ENCODE data around the gene TMEM232. TPM values are rescaled to one million over a fixed set of nuclear protein-coding genes. Genes with fewer than 3 reads are reported as not detected.

TMEM232 gene
- total and polyA plus RNA-seq, 2 of the 4 experiments (the other 2 are of a cell fraction) = 0.17 to 0.36 TPM

GRCh38 chr5:110397281-110397680 lies 329.2 kb downstream of the TMEM232 start:
- Histone ChIP-seq H2AK5ac (ENCODE audit: low read depth, low read length) (no peak overlapping the region), H3K4me1 (ENCODE audit: control insufficient read depth, insufficient read depth, low read length) (no peaks in the 10 kb centered on the region), H3K27me3 (ENCODE audit: control insufficient read depth, insufficient read depth, low read length) (no peaks in the 10 kb centered on the region), H3K36me3 (ENCODE audit: control insufficient read depth, insufficient read depth, low read length) (no peaks in the 10 kb centered on the region), H3K27ac (ENCODE audit: insufficient read depth, low read length) (no peak overlapping the region), H3K23ac (ENCODE audit: low read depth, low read length) (no peak overlapping the region), H4K20me1 (ENCODE audit: insufficient read depth, low read length) (no peaks in the 10 kb centered on the region), H2AFZ (replicated peaks; ENCODE audit: low read length, poor library complexity) (no peak overlapping the region), H3K56ac (ENCODE audit: extremely low read depth, insufficient read depth, low read length) (no peak overlapping the region), H3K18ac (ENCODE audit: low read depth, low read length) (no peak overlapping the region), H3K79me1 (ENCODE audit: low read depth in 1 of 2, low read length in 2 of 2) (no peaks in the 10 kb centered on the region), H3K9ac (ENCODE audit: low read depth, low read length) (no peak overlapping the region), H2BK5ac (ENCODE audit: low read depth, low read length, poor library complexity, severe bottlenecking) (no peak overlapping the region), H4K5ac (ENCODE audit: low read depth, low read length) (no peak overlapping the region), H4K91ac (ENCODE audit: insufficient read depth, low read depth, low read length) (no peak overlapping the region), H3K9me1 (ENCODE audit: insufficient read depth, low read length) (no peaks in the 10 kb centered on the region), H2BK15ac (ENCODE audit: low read depth, low read length) (no peak overlapping the region), H3K4ac (ENCODE audit: low read depth, low read length) (no peak overlapping the region), H2BK20ac (ENCODE audit: low read depth, low read length) (no peak overlapping the region), H2BK120ac (ENCODE audit: low read depth, low read length) (no peak overlapping the region), H3K9me3 (ENCODE audit: control insufficient read depth, insufficient read depth, low read length) (no peaks in the 10 kb centered on the region), H3K14ac (replicated peaks; ENCODE audit: low read depth, low read length) (no peak overlapping the region), H3K4me2 (ENCODE audit: low read depth, low read length) (no peak overlapping the region), H4K8ac (ENCODE audit: low read depth in 2 of 2, low read length in 2 of 2) (no peak overlapping the region), H3K4me3 (ENCODE audit: insufficient read depth, low read depth, low read length) (no peak overlapping the region), H2AK9ac (replicated peaks; ENCODE audit: low read depth, low read length, poor library complexity) (no peak overlapping the region)
- no CpG with 5 or more reads among the region's 1 CpG for WGBS, 2 experiments (ENCODE audit: extremely low coverage in 2 of 2, insufficient read length in 1 of 2)
- ChIA-PET POLR2A (ENCODE audit: unreplicated experiment) (no interaction called here), CTCF (no interaction called here)
- intact Hi-C loops (cut with micrococcal nuclease) (no loop called here), dilution Hi-C loops (cut with HindIII; ENCODE audit: low sequenced_read_pairs, unreplicated experiment) (no loop called here), in situ Hi-C loops (cut with MboI; ENCODE audit: low sequenced_read_pairs) (no loop called here)
- ATAC-seq (ENCODE audit: low read depth) (no peak), DNase-seq (no peak)
- BruUV-seq (replicated peaks) = no TSS peak
- TF ChIP-seq RFX5 (IDR thresholded peaks at IDR 0.05; ENCODE audit: low read depth, low read length) = no peak
- no peak for TF ChIP-seq CTCF (conservative IDR thresholded peaks at IDR 0.05; ENCODE audit: low read depth, low read length)
- no peak for TF ChIP-seq NFE2L2 (IDR thresholded peaks at IDR 0.05; ENCODE audit: low read depth, low read length)
- TF ChIP-seq MAFK (IDR thresholded peaks at IDR 0.05; ENCODE audit: low read depth, low read length) = no peak
- TF ChIP-seq RAD21 (IDR thresholded peaks at IDR 0.05; ENCODE audit: low read length) = no peak
- TF ChIP-seq FOS (IDR thresholded peaks at IDR 0.05; ENCODE audit: low read depth, low read length) = no peak
- no peak for TF ChIP-seq CHD1 (IDR thresholded peaks at IDR 0.05; ENCODE audit: low read depth, low read length)
- no peak for TF ChIP-seq SMC3 (IDR thresholded peaks at IDR 0.05; ENCODE audit: low read depth, low read length)
- no peak for TF ChIP-seq USF2 (IDR thresholded peaks at IDR 0.05; ENCODE audit: low read depth, low read length)
- TF ChIP-seq RCOR1 (IDR thresholded peaks at IDR 0.05; ENCODE audit: insufficient replicate concordance, low read length) = no peak
- TF ChIP-seq MXI1 (IDR thresholded peaks at IDR 0.05; ENCODE audit: borderline replicate concordance, low read depth, low read length) = no peak
- no peak for TF ChIP-seq POLR2A (IDR thresholded peaks at IDR 0.05; ENCODE audit: low read depth, low read length)
- TF ChIP-seq MAZ (IDR thresholded peaks at IDR 0.05; ENCODE audit: borderline replicate concordance, low read depth, low read length) = no peak
- TF ChIP-seq ELK1 (IDR thresholded peaks at IDR 0.05; ENCODE audit: borderline replicate concordance, low read depth, low read length) = no peak
